A549 treated with CpdA at 1 μM for 4 hours (cell line): ENCODE data around the gene RCBTB2. TPM values are rescaled to one million over a fixed set of nuclear protein-coding genes. Genes with fewer than 3 reads are reported as not detected.

ENCODE experiments used
- total RNA-seq: library from RNA; stranded (reverse); fragments of 200-300 nt; extraction: Qiagen RNA extraction; gene quantifications from 5 replicates; pipeline ENCODE4 v1.2.3, GENCODE V29; 2022; ENCODE audit warnings: low read depth

Gene RCBTB2
- total RNA-seq: 1.2 to 1.9 TPM (median 1.4 TPM) in 5 replicates

GRCh38 chr13:48532506-48533499 lies at the start of gene RCBTB2:
RCBTB2 (minus strand) TSS chr13:48533080; CDS start chr13:48521939, 11,141 bp downstream.

Other genes with a start within 250 kb of the RCBTB2 start
- 13.9 to 21.4 TPM (median 14.9 TPM) in 5 replicates for gene RB1, start 229.3 kb downstream of the RCBTB2 start, total RNA-seq
- 0.54 to 1.3 TPM (median 0.89 TPM) in 5 replicates for gene LPAR6, start 120.0 kb downstream of the RCBTB2 start, total RNA-seq
- not detected in 5 replicates for gene CYSLTR2, start 120.8 kb upstream of the RCBTB2 start, total RNA-seq